HG03432 (cell line): Measurements from ENCODE around the gene LAMA1.
"Not testable (repeated sequence)": the region's sequence is repeated elsewhere in the genome, so short reads cannot be mapped to it uniquely, and the experiment has no call there.

Source experiments
- ATAC-seq: cut with Tn5 transposase; IDR thresholded peaks from one replicate; pipeline ENCODE4 v1.9.1; 2021; ENCODE audit warnings: mild to moderate bottlenecking, moderate library complexity; ENCODE audit not compliant: unreplicated experiment

The LAMA1 gene

GRCh38 chr18:6949800-6950586 lies 167.6 kb downstream of the LAMA1 start:
- no peak for ATAC-seq

- no peak for ATAC-seq
Measured at GRCh38 chr18:6948281-6949055, 169.1 kb downstream of the LAMA1 start.

GRCh38 chr18:6947338-6948030 lies 170.1 kb downstream of the LAMA1 start:
- ATAC-seq = no peak

GRCh38 chr18:6943143-6943542 lies 174.5 kb downstream of the LAMA1 start:
- ATAC-seq = no peak

GRCh38 chr18:6942742-6943141 lies 174.9 kb downstream of the LAMA1 start:
- ATAC-seq = no peak

GRCh38 chr18:6941996-6942395 lies 175.6 kb downstream of the LAMA1 start:
- ATAC-seq = no peak

- ATAC-seq = no peak
Measured at GRCh38 chr18:6940451-6940850, 177.1 kb downstream of the LAMA1 start.

GRCh38 chr18:6939972-6940371 lies 177.6 kb downstream of the LAMA1 start:
- no peak for ATAC-seq

- ATAC-seq = not testable (repeated sequence)
Measured at GRCh38 chr18:6938403-6938802, 179.2 kb downstream of the LAMA1 start.

GRCh38 chr18:6938003-6938402 lies 179.6 kb downstream of the LAMA1 start:
- no peak for ATAC-seq

GRCh38 chr18:6934859-6935258 lies 182.7 kb downstream of the LAMA1 start:
- no peak for ATAC-seq

- no peak for ATAC-seq
Measured at GRCh38 chr18:6929370-6930102, 188.1 kb downstream of the LAMA1 start.

GRCh38 chr18:6928359-6928758 lies 189.2 kb downstream of the LAMA1 start:
- no peak for ATAC-seq

- ATAC-seq = no peak
Measured at GRCh38 chr18:6927153-6927552, 190.4 kb downstream of the LAMA1 start.

- ATAC-seq = no peak
Measured at GRCh38 chr18:6923220-6923619, 194.4 kb downstream of the LAMA1 start.

GRCh38 chr18:6921571-6921970 lies 196.0 kb downstream of the LAMA1 start:
- ATAC-seq = no peak

- ATAC-seq = peak; percentile 43
Measured at GRCh38 chr18:6920099-6920955, 197.3 kb downstream of the LAMA1 start.

- no peak for ATAC-seq
Measured at GRCh38 chr18:6917072-6917471, 200.5 kb downstream of the LAMA1 start.

- no peak for ATAC-seq
Measured at GRCh38 chr18:6901286-6901926, 216.2 kb downstream of the LAMA1 start.

- no peak for ATAC-seq
Measured at GRCh38 chr18:6891788-6892187, 225.8 kb downstream of the LAMA1 start.
